GM12872 (cell line): ENCODE results near the gene APLNR.

Experiments used
- CTCF ChIP-seq: IDR thresholded peaks from 3 replicates; pipeline ENCODE4 v1.5.1; 2011; ENCODE audit warnings: low read depth, mild to moderate bottlenecking, low read length, moderate library complexity; ENCODE audit not compliant: insufficient read depth

APLNR gene

GRCh38 chr11:57235761-57236703, 1.0 kb downstream of the APLNR start:
- TF ChIP-seq CTCF: no peak

GRCh38 chr11:57233702-57234101, 3.3 kb downstream of the APLNR start:
- no peak for TF ChIP-seq CTCF

- no peak for TF ChIP-seq CTCF
These were observed 5.4 kb downstream of the APLNR start for GRCh38 chr11:57231539-57232253.

- no peak for TF ChIP-seq CTCF
These were observed 6.1 kb downstream of the APLNR start for GRCh38 chr11:57230791-57231538.

GRCh38 chr11:57230316-57230715, 6.7 kb downstream of the APLNR start:
- no peak for TF ChIP-seq CTCF

GRCh38 chr11:57228600-57228999, 8.4 kb downstream of the APLNR start:
- no peak for TF ChIP-seq CTCF

- no peak for TF ChIP-seq CTCF
These were observed 12.5 kb downstream of the APLNR start for GRCh38 chr11:57224537-57224936.
